LNCAP (cell line): ENCODE measurements around the gene FGF21.

ENCODE experiments used
- CTCF ChIP-seq: fragments of 450-650 bp; IDR thresholded peaks from 2 replicates; pipeline ENCODE4 v1.5.1; 2017; ENCODE audit warnings: mild to moderate bottlenecking

The FGF21 gene

DNA sequence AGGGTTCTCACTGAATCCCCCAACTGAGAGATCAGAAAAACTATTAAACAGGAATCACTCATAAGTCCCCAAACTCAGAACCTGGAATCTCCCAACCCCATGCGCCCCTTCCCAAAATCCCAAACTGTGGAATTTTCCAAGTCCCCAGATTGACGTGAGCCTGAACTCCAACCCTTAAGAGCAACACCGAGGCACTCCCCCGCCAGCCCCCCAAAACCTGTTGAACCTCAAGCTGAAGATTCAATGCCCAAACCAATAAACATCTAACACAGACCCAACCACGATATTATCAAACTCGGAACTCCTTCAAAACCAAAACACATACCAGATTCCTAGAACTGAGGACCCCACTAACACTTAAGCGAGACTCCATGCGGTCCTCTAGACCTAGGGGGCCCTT lies 9.2 kb upstream of the FGF21 start:
- no peak for TF ChIP-seq CTCF

DNA sequence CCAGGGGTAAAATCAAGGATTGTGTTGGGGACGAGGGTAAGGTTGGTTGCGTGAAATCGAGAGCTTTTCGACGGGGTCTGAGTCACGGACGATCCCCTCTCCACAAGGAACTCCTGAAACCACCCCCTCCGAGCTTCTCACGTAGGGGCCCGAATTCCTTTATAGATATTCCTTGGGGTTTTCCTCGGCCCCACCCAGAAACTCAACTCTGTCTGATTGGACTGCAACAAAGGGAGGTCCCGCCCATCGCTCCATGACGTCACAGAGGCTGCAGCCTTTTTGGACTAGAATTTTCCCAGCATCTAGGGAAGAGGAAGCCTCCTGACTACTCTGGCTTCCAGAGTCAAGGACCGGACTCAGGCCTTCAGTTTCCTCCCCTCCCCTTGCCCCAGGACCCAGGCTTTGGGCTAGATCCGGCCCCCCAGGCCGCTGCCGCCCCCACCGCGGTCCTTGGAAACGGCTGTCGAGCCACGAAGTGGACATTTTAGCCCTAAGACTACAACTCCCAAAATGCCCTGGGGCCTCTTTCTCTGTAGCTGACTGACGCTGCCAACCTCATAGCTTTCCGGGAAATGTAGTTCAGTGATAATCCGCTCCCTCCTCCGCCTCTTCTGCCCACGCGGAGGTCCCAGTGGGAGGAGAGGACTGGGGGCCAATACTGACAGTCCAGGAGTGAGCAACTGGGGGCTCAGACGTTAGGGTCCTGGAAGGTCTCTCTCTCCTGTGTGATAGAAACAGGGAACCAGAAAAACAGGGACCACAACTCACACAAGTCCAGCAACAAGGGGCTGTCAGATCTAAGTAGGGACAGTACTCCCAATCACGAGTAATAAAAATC lies 8.4 kb upstream of the FGF21 start, which contains the start of gene IZUMO1:
IZUMO1 (minus strand) TSS at position 172 of the 838 bp plus-strand sequence. CDS start 1,050 bp downstream, outside the sequence.
- no peak for TF ChIP-seq CTCF

DNA sequence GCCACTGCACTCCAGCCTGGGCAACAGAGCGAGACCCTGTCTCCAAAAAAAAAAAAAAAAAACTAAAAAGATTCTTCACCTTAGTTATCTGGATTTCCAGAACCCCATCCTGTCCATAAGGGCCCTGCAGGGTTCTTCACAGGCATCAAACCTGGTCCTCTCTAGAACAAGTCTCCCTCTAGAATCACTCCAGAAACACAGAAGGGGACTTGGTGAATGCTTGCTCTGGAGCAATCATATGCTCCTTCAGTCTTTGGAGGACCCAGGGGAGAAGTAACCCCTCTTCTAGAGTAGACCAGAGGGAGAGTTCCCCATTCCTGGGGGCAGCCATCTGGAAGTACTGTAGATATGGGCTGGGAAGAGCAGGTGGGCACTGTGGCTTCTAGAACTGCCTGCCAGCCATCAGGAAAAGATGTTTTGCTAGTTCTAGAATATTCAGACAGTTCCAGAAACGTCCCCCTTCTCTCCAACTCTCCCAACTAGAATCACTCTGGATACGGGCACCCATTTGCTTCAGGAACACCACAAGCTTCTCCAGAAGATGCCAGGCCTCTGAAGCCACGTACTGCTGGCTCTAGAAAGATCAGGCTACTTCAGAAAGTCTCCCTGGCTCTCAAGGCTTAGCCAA lies 5.6 kb upstream of the FGF21 start:
- TF ChIP-seq CTCF = no peak

DNA sequence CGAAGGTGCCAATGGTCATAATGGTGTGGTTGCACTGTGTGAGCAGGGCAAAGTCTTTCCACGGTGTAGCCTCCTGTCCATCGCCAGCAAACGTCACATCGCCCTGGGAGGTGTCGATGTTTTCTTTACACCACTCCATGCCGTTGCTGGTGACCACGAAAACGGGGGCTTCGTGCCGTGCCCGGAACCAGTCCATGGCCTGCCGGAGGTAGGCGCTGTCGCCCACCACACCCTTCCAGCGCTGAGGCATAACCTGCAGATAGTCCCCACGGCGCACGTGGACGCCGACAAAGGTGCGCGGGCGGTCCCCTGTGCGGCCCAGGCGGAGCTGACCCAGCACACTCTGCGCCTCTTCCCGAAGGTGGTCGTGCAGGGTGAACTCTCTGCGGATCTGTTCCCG lies 5.0 kb upstream of the FGF21 start:
- TF ChIP-seq CTCF = no peak

- no peak for TF ChIP-seq CTCF
Measured at GRCh38 chr19:48750771-48751504, 4.4 kb upstream of the FGF21 start.

DNA sequence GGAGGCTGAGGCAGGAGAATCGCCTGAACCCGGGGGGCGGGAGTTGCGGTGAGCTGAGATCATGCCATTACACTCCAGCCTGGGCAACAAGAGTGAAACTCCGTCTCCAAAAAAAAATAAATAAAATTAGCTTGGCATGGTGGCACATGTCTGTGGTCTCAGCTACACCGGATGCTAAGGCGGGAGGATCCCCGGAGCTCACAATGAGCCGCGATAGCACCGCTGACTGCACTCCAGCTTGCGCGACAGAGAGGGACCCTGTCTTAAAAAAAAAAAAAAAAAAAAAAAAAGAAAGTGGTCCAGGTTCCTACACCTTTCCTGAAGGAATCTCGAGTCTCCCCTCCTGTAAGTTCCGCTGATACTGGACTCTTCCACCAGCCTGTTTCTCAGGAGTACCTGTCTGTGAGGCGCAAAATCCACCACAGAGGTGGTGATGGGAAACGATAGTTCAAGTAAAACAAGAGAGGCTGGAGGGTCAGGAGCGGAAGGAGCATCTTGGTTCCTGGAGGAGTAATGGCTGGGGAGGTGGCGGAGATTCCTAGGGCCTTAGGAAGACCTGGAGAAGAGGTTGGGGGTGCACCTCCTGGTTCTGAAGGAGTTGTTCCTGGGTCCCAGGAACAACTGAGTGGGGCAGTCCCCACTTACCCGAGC lies 3.4 kb upstream of the FGF21 start:
- TF ChIP-seq CTCF = no peak
